ENCODE data around the gene MYOF. TPM values are rescaled to one million over a fixed set of nuclear protein-coding genes. Genes with fewer than 3 reads are reported as not detected.

MYOF gene
- total RNA-seq, 4 donors from 2014 or later: 46.8 to 139 (median 90.2) TPM

DNA sequence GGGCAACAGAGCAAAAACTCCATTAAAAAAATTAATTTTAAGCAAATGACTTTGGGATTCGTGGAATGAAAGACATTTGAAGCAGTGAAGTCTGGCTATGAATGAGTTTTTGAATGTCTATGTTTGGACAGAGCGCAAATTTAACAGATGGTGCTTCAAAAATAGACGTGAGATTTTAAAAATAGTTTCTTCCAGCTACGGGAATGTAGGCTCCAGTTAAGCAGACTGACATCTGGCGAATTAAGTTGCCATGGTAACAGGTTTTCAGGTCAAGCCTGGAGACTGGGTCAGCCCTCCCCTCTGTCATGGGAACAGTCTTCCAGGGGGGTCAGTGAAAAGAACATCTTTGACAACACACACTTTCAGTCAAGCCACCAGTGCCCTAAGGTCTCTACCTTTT, 62.0 kb downstream of the MYOF start:
- TF ChIP-seq, protein P1, sequence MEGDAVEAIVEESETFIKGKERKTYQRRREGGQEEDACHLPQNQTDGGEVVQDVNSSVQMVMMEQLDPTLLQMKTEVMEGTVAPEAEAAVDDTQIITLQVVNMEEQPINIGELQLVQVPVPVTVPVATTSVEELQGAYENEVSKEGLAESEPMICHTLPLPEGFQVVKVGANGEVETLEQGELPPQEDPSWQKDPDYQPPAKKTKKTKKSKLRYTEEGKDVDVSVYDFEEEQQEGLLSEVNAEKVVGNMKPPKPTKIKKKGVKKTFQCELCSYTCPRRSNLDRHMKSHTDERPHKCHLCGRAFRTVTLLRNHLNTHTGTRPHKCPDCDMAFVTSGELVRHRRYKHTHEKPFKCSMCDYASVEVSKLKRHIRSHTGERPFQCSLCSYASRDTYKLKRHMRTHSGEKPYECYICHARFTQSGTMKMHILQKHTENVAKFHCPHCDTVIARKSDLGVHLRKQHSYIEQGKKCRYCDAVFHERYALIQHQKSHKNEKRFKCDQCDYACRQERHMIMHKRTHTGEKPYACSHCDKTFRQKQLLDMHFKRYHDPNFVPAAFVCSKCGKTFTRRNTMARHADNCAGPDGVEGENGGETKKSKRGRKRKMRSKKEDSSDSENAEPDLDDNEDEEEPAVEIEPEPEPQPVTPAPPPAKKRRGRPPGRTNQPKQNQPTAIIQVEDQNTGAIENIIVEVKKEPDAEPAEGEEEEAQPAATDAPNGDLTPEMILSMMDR (IDR thresholded peaks at IDR 0.05; ENCODE audit: low read depth): no peak

DNA sequence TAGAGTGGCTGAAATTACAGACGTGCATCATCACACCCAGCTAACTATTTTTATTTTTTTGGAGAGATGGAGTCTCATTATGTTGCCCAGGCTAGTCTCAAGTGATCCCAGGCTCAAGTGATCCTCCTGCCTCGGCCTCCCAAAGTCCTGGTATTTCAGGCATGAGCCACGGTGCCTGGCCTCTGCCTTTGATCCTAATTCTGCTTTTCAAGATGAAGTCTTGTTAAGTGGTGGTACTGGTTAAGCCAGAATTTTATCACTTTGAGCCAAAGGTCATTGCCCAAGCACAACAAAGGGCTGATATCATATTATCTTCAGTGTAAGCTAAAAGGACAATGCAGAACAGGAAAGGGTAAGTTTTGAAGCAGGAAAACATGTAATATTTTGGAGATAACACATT, 64.2 kb downstream of the MYOF start:
- TF ChIP-seq, protein P1 (IDR thresholded peaks at IDR 0.05; ENCODE audit: low read depth): no peak

DNA sequence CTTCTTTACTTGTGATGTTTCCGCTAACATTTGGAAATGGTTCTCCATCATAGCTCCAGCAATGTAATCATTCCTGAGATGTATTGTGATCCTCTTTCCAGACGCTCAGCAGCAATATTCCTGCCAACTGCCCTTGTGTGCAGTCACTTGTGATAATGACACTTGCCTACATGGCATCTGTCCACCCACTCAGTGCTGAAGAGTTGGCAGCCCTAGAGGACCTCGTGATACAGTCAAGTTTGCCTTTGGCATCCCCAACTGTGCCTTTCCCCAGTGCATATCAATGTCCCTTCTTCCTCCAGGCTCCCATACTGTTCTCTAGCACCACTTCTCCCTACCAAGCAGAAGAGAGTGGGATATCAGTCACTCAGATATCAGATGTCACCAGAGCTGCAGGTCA, 64.9 kb downstream of the MYOF start:
- TF ChIP-seq, protein P1 (IDR thresholded peaks at IDR 0.05; ENCODE audit: low read depth): no peak

DNA sequence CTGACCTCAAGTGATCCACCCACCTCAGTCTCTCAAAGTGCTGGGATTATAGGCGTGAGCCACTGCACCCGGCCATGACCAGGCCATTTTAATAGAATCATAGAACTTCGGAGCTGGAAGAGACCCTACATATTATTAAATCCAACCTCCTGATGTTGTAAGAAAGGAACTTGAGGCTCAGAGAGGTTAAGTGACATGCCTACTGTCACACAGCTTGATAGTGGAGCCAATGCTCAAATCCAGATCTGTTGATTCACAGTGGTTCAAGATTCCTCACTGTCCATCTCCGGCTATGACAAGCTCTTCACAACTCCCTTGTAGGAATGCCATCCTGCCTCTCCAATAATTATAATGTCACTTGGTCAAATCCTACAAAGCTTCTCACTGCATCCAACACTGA, 65.3 kb downstream of the MYOF start:
- TF ChIP-seq, protein P1 (IDR thresholded peaks at IDR 0.05; ENCODE audit: low read depth): no peak

DNA sequence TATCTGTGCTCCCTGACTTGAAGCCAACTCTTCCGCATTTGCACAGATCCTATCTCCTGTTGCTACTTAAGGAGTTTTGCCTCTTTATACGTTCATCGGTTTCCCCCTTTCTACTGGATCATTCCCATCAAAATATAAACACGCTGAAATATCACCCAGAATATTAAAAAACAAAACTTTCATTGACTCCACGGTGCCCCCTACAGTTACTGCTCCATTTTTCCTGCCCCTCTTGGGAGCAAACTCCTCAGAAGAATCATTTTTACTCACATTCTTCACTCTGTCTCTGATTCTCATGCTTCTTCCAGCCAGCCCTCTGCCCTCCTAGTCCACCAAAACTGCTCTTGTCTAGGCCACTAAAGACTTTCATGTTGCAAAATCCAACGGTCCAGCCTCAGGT, 66.4 kb downstream of the MYOF start:
- TF ChIP-seq, protein P1 (IDR thresholded peaks at IDR 0.05; ENCODE audit: low read depth): no peak

- TF ChIP-seq, protein P1 (IDR thresholded peaks at IDR 0.05; ENCODE audit: low read depth): no peak
These were observed 68.9 kb downstream of the MYOF start for GRCh38 chr10:93413252-93413689.

- TF ChIP-seq, protein P1 (IDR thresholded peaks at IDR 0.05; ENCODE audit: low read depth): no peak
These were observed 69.3 kb downstream of the MYOF start for GRCh38 chr10:93412801-93413200.

All from subcutaneous adipose tissue (tissue), 4 donors.